ENCODE data around the gene IRX6. TPM values are rescaled to one million over a fixed set of nuclear protein-coding genes. Genes with fewer than 3 reads are reported as not detected.

IRX6 gene
- not detected in 2 replicates for total RNA-seq

DNA sequence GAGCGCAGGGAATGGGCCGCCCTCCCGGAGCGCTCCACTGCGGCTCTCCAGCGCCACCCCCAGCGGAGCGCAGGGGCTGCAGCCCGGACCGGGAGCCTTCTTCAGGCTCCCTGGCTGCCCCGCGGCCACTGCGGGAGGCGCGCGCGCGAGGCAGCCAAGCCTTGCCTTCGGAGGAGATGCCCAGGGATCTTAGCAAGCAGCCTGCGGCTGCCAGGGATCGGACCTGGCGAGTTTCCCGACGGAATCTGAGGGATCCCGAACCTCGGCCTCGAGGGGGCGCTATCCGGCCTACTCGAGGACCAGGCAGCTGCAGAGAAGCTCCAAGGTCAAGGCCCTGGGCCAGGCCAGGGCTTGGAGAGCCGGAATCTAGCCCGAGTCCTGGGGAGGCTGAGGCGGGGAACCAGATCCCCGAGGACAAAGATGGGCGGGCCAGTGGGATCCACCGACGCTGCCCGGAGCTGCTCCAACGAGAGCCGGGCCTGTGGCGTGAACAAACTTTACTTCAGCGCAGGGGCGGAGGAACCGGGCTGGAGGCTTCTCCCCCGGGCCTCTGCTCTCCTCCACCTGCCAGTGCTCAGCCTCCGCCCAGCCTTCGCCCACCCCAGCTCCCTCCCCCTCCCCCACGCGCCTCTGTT, at the start of gene IRX6:
TSS of gene IRX6 (plus strand) at position 567 of the 635 bp plus-strand sequence. CDS start 889 bp downstream, outside the sequence.

Other genes starting within 250 kb of the IRX6 start
- gene MMP2, start 155.0 kb downstream of the IRX6 start, total RNA-seq: 207 and 597 TPM in 2 replicates
- 17.1 and 20.0 TPM in 2 replicates for gene LPCAT2, start 184.9 kb downstream of the IRX6 start, total RNA-seq
- 0.28 and 0.38 TPM in 2 replicates for gene CAPNS2, start 242.5 kb downstream of the IRX6 start, total RNA-seq